SU-DHL-6 (cell line): ENCODE results near the gene UNC5C.

Experiments
- CTCF ChIP-seq: fragments of 200-600 bp; sonication (generic); IDR thresholded peaks from one replicate; pipeline ENCODE4 v1.5.1; 2017; ENCODE audit warnings: antibody characterized with exemption, mild to moderate bottlenecking, low read length, moderate library complexity; ENCODE audit not compliant: insufficient read depth, poor library complexity, severe bottlenecking
- EZH2phosphoT487 ChIP-seq: fragments of 200-600 bp; sonication (generic), shearing (Covaris generic); conservative IDR thresholded peaks from 2 replicates; pipeline ENCODE4 v1.6.1; 2018; ENCODE audit warnings: mild to moderate bottlenecking, antibody characterized with exemption, low read length, moderate library complexity, mixed read lengths

- TF ChIP-seq CTCF: no peak
- no peak for TF ChIP-seq EZH2phosphoT487
Observed at GRCh38 chr4:95377366-95377900, 171.3 kb downstream of the UNC5C start.
